Mammary microvascular endothelial cell (primary cell): ENCODE data around the gene ATP1A3. TPM values are rescaled to one million over a fixed set of nuclear protein-coding genes. Genes with fewer than 3 reads are reported as not detected.

Source experiments
- total RNA-seq: library from RNA; depleted of rRNA; stranded (reverse); fragments of >200 nt; gene quantifications from 2 replicates; pipeline ENCODE4 v1.2.3, GENCODE V29; 2015

ATP1A3 gene
- total RNA-seq = not detected in 2 replicates

DNA sequence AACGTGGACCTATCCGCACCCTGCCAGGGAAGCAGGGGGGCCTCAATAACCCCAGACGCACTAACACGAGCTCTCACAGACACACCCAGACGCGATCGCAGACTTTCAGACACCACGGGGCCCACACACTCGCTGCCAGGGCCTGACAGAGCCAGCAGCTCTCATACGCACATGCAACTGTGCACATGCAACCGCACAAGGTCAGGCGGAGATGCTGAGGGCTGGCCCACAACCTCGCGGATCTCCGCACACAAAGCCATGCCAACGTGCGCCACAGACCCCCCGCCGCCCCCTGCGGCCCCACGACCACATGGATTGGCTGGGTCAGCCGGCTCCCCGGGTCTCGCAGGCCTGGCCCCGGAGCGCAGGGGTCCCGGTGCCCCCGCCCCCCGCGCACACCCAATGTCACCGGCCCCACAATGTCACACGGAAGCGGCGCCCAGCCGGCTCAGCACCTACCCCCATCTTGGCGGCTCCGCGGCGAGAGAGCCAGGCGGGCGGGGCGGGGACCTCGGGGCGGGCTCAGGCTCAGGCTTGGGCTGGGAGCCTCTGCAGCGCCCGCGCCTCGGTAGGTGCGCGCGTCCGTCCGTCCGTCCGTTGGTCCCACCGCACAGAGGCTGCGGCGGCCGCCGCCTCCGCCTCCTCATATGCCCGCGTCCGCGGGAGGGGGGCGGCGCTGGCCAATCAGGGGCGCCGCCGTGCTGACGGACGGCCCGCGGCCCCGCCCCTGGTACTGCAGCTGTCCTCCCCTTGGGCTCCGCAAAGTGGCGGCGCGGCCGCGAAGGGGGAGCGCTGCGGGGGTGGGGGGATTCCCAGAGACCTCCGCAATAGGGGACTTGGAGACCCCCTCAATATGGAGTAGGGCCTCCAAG lies at the start of gene ATP1A3:
Gene ATP1A3 (minus strand): TSS at position 619 of the 872 bp plus-strand sequence. CDS start 154 bp downstream, at position 465.

DNA sequence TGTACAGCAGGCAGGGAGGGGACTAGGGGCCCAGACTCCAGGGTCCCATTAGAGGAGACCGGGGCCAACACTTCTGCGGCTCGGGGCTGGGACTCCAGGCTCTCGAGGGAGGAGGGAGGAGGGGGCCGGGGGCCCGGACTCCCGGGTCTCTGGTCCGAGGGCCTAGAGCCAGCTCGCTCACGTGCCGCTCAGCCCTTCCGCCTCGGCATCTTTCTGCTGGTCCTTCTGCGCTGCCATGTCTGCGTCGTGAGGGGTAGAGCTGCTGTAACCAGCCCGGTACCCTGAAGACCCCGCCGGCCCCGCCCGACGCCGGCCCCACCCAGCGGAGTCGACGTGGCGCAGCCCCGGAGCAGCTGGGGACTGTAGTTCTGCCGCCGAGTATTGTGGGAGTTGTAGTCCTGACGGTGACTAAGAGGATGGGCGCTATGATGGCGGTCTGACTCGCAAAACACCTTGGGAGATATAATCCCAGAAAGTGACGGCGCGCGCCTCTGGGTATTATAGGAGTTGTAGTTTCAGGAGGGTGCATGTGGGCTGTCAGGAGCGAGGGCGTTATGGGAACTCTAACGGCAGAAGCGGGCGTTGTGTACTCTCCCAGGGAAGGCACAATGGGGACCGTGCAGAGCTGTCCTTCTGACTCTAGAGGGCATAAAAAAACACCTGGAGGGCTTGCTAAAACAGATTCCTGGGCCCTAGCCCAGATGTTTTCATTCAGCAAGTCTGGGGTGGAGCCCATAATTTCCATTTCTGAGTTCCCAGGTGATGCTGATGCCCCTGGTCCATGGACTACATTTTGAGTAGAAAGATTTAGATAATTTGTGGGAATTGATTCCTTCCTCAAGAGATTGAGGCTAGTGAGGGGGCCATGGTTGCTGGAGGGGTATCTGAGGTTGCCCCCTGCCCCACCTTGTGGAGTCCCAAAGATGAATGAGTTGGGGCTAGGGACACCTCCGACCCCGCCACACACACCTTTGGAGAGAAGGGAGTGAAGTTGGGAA lies 34.7 kb downstream of the ATP1A3 start, which contains the start of gene RABAC1:
Gene RABAC1 (minus strand): TSS at position 266 of the 998 bp plus-strand sequence. CDS start 29 bp downstream, at position 237.

DNA sequence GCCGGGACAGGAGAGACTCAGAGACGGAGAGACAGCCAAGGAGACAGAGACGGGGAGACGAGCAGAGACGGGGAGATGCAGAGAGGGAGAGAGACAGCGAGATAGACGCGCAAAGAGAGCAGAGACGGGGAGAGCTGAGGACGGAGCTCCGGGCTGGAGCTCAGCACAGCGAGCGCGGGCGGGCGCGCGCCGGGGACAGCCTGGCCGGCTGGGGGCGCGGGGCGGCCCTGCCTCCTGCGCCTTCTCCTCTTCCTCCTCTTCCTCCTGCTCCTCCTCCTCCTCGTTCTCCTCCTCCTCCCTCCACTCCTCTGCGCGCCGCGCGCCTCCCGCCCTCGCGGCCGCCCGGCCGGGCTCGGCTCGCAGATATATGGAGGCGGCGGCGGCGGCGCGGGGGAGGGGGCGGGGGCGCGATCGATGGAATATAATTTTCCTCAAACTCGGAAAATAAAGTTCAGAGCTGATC lies 65.8 kb downstream of the ATP1A3 start, which contains the start of gene ERFL:
Gene ERFL (minus strand): TSS at position 229 of the 463 bp plus-strand sequence. CDS start 15,530 bp downstream, outside the sequence.

Other genes starting within 250 kb of the ATP1A3 start
- gene CEACAM6, start 238.7 kb downstream of the ATP1A3 start, total RNA-seq = not detected in 2 replicates
- not detected in 2 replicates for gene CEACAM3, start 197.6 kb downstream of the ATP1A3 start, total RNA-seq
- gene LYPD4, start 149.5 kb downstream of the ATP1A3 start, total RNA-seq = not detected in 2 replicates
- gene DMRTC2, start 149.2 kb downstream of the ATP1A3 start, total RNA-seq = not detected in 2 replicates
- gene RPS19, start 134.0 kb downstream of the ATP1A3 start, total RNA-seq = 1,340 and 1,492 TPM in 2 replicates
- 0.10 and 0.47 TPM in 2 replicates for gene CD79A, start 117.0 kb downstream of the ATP1A3 start, total RNA-seq
- 82.4 and 89.8 TPM in 2 replicates for gene ARHGEF1, start 111.0 kb downstream of the ATP1A3 start, total RNA-seq
- gene ERFL, start 65.8 kb downstream of the ATP1A3 start, total RNA-seq = not detected in 2 replicates
- gene RABAC1, start 34.9 kb downstream of the ATP1A3 start, total RNA-seq = 142 and 147 TPM in 2 replicates
- gene GRIK5, start 76.0 kb upstream of the ATP1A3 start, total RNA-seq = not detected in 2 replicates
- 14.5 and 17.2 TPM in 2 replicates for gene ZNF574, start 81.9 kb upstream of the ATP1A3 start, total RNA-seq
- 1.00 and 1.9 TPM in 2 replicates for gene POU2F2, start 138.2 kb upstream of the ATP1A3 start, total RNA-seq
- 24.6 and 31.9 TPM in 2 replicates for gene DEDD2, start 223.4 kb upstream of the ATP1A3 start, total RNA-seq
- gene ZNF526, start 226.1 kb upstream of the ATP1A3 start, total RNA-seq = 6.2 and 7.4 TPM in 2 replicates
- gene GSK3A, start 248.4 kb upstream of the ATP1A3 start, total RNA-seq = 20.9 and 25.7 TPM in 2 replicates